H9 (cell line): ENCODE data around the gene CXCR5. TPM values are rescaled to one million over a fixed set of nuclear protein-coding genes. Genes with fewer than 3 reads are reported as not detected.

ENCODE experiments used
- DNase-seq: peaks from one replicate; pipeline ENCODE4 v3.0.0-alpha.2; 2017
- H2AFZ ChIP-seq: one replicate; pipeline ENCODE4 v1.6.1; 2013; ENCODE audit warnings: mild to moderate bottlenecking, low read length, control low read depth, moderate library complexity
- H2AK5ac ChIP-seq: 2 replicates; pipeline ENCODE4 v1.6.1; 2013; ENCODE audit warnings: low read length, control low read depth, mixed read lengths; ENCODE audit not compliant: insufficient read length
- H2BK120ac ChIP-seq: one replicate; pipeline ENCODE4 v1.6.1; 2013; ENCODE audit warnings: low read depth, mild to moderate bottlenecking, low read length, control low read depth, inconsistent platforms; ENCODE audit not compliant: poor library complexity, severe bottlenecking
- H2BK12ac ChIP-seq: 2 replicates; pipeline ENCODE4 v1.6.1; 2013; ENCODE audit warnings: low read length, control low read depth, mixed read lengths, low read depth; ENCODE audit not compliant: insufficient read length
- H2BK15ac ChIP-seq: 2 replicates; pipeline ENCODE4 v1.6.1; 2013; ENCODE audit warnings: low read depth, low read length, control low read depth
- H2BK20ac ChIP-seq: one replicate; pipeline ENCODE4 v1.6.1; 2013; ENCODE audit warnings: low read depth, mild to moderate bottlenecking, low read length, control low read depth, inconsistent platforms; ENCODE audit not compliant: poor library complexity, severe bottlenecking
- H2BK5ac ChIP-seq: 2 replicates; pipeline ENCODE4 v1.6.1; 2013; ENCODE audit warnings: low read length, control low read depth, mixed read lengths; ENCODE audit not compliant: insufficient read length
- H3K14ac ChIP-seq: 2 replicates; pipeline ENCODE4 v1.6.1; 2013; ENCODE audit warnings: low read length, control low read depth; ENCODE audit not compliant: insufficient read depth
- H3K18ac ChIP-seq: 2 replicates; pipeline ENCODE4 v1.6.1; 2013; ENCODE audit warnings: low read depth, mild to moderate bottlenecking, mixed read lengths, low read length, control low read depth; ENCODE audit not compliant: insufficient read length
- H3K23ac ChIP-seq: 2 replicates; pipeline ENCODE4 v1.6.1; 2013; ENCODE audit warnings: low read length, control low read depth, mixed read lengths, low read depth; ENCODE audit not compliant: insufficient read length
- H3K23me2 ChIP-seq: 2 replicates; pipeline ENCODE4 v1.6.1; 2013; ENCODE audit warnings: low read depth, mild to moderate bottlenecking, mixed read lengths, low read length, control low read depth; ENCODE audit not compliant: insufficient read length, poor library complexity, severe bottlenecking
- H3K27ac ChIP-seq: 2 replicates; pipeline ENCODE4 v1.5.1; 2013; ENCODE audit warnings: low read length, control low read depth, mixed read lengths, low read depth; ENCODE audit not compliant: insufficient read length
- H3K27me3 ChIP-seq: 2 replicates; pipeline ENCODE4 v1.6.1; 2013; ENCODE audit warnings: low read length, control low read depth, inconsistent platforms; ENCODE audit not compliant: insufficient read depth
- H3K4ac ChIP-seq: 2 replicates; pipeline ENCODE4 v1.6.1; 2013; ENCODE audit warnings: low read depth, mild to moderate bottlenecking, control low read depth, inconsistent platforms, low read length, moderate library complexity
- H3K4me1 ChIP-seq: 2 replicates; pipeline ENCODE4 v1.6.1; 2013; ENCODE audit warnings: low read length, control low read depth, inconsistent platforms; ENCODE audit not compliant: insufficient read depth
- H3K4me2 ChIP-seq: 2 replicates; pipeline ENCODE4 v1.6.1; 2013; ENCODE audit warnings: low read length, control low read depth, mixed read lengths; ENCODE audit not compliant: insufficient read length, insufficient read depth
- H3K56ac ChIP-seq: 2 replicates; pipeline ENCODE4 v1.6.1; 2013; ENCODE audit warnings: low read depth, mild to moderate bottlenecking, mixed read lengths, low read length, control low read depth; ENCODE audit not compliant: insufficient read length
- H3K79me1 ChIP-seq: 2 replicates; pipeline ENCODE4 v1.6.1; 2013; ENCODE audit warnings: low read depth, mild to moderate bottlenecking, moderate library complexity, low read length, control low read depth, inconsistent platforms; ENCODE audit not compliant: insufficient read depth, poor library complexity, severe bottlenecking
- H3K79me2 ChIP-seq: 2 replicates; pipeline ENCODE4 v1.6.1; 2013; ENCODE audit warnings: low read length, control low read depth, inconsistent platforms; ENCODE audit not compliant: insufficient read depth
- H3K9ac ChIP-seq: 2 replicates; pipeline ENCODE4 v1.6.1; 2013; ENCODE audit warnings: low read length, control low read depth, mixed read lengths; ENCODE audit not compliant: insufficient read length; ENCODE audit errors: extremely low read depth
- H3K9me3 ChIP-seq: one replicate; pipeline ENCODE4 v1.6.1; 2013; ENCODE audit warnings: low read depth, low read length, inconsistent platforms; ENCODE audit not compliant: control insufficient read depth
- H3T11ph ChIP-seq: one replicate; pipeline ENCODE4 v1.6.1; 2013; ENCODE audit warnings: mild to moderate bottlenecking, low read length, control low read depth, inconsistent platforms
- H4K20me1 ChIP-seq: one replicate; pipeline ENCODE4 v1.6.1; 2013; ENCODE audit not compliant: control insufficient read depth, insufficient read length, insufficient read depth
- H4K5ac ChIP-seq: 2 replicates; pipeline ENCODE4 v1.6.1; 2013; ENCODE audit warnings: low read depth, mild to moderate bottlenecking, mixed read lengths, low read length, control low read depth; ENCODE audit not compliant: insufficient read length
- H4K8ac ChIP-seq: replicated peaks from 2 replicates; pipeline ENCODE4 v1.6.1; 2013; ENCODE audit warnings: low read length, control low read depth, mixed read lengths, low read depth; ENCODE audit not compliant: insufficient read length
- H4K91ac ChIP-seq: 2 replicates; pipeline ENCODE4 v1.6.1; 2013; ENCODE audit warnings: low read depth, mild to moderate bottlenecking, moderate library complexity, mixed read lengths, low read length, control low read depth; ENCODE audit not compliant: insufficient read length
- H3K27ac Mint-ChIP-seq, 3 experiments: 2 replicates in 2 of 3; 3 replicates in 1 of 3; pipeline ENCODE4 v1.8.0; 2020 to 2021; ENCODE audit warnings: mixed read lengths in 3 of 3, mild to moderate bottlenecking in 1 of 3, moderate library complexity in 1 of 3
- H3K27me3 Mint-ChIP-seq: 2 replicates; pipeline ENCODE4 v1.8.0; 2021; ENCODE audit warnings: low read depth, mild to moderate bottlenecking, moderate library complexity, mixed read lengths
- H3K36me3 Mint-ChIP-seq, 3 experiments: 2 replicates in 2 of 3; 3 replicates in 1 of 3; pipeline ENCODE4 v1.8.0; 2020 to 2021; ENCODE audit warnings: low read depth in 3 of 3, mixed read lengths in 3 of 3; ENCODE audit not compliant: insufficient read depth in 1 of 3
- H3K4me1 Mint-ChIP-seq, 2 experiments: 2 replicates each; pipeline ENCODE4 v1.8.0; 2020; ENCODE audit warnings: mixed read lengths in 2 of 2
- H3K4me3 Mint-ChIP-seq, 2 experiments: 2 replicates in 1 of 2; 3 replicates in 1 of 2; pipeline ENCODE4 v1.8.0; 2020 to 2021; ENCODE audit warnings: mild to moderate bottlenecking in 2 of 2, mixed read lengths in 2 of 2, moderate library complexity in 1 of 2
- H3K9me3 Mint-ChIP-seq, 2 experiments: 2 replicates in 1 of 2; 3 replicates in 1 of 2; pipeline ENCODE4 v1.8.0; 2020; ENCODE audit warnings: mild to moderate bottlenecking in 2 of 2, mixed read lengths in 2 of 2, moderate library complexity in 1 of 2
- CTCF ChIP-seq: fragments of 200-600 bp; sonication (generic); conservative IDR thresholded peaks from 3 replicates; pipeline ENCODE4 v1.8.0; 2021; ENCODE audit warnings: antibody characterized with exemption, mild to moderate bottlenecking
- total RNA-seq: library from RNA; stranded (reverse); gene quantifications from 2 replicates; pipeline ENCODE4 v1.2.1, GENCODE V29; 2021

Gene CXCR5
- total RNA-seq, 1 experiment from 2014 or later: 0.07 TPM

GRCh38 chr11:118845369-118845768 lies 38.3 kb upstream of the CXCR5 start:
- H3K27ac ChIP-seq: no peak overlapping the region
- H3K23ac ChIP-seq: no peak overlapping the region
- H4K8ac ChIP-seq: no peak overlapping the region
- H3K23me2 ChIP-seq: no peaks in the 10 kb centered on the region
- no peak overlapping the region for H2AK5ac ChIP-seq
- H3K4ac ChIP-seq: no peak overlapping the region
- no peak overlapping the region for H2BK12ac ChIP-seq
- no peak overlapping the region for H2BK5ac ChIP-seq
- H2BK15ac ChIP-seq: no peak overlapping the region
- no peak overlapping the region for H2BK20ac ChIP-seq
- H3K4me2 ChIP-seq: no peak overlapping the region
- H4K91ac ChIP-seq: no peak overlapping the region
- Mint-ChIP-seq H3K4me1 (peaks cover 13 to 17% of the 10 kb centered on the region in 2 experiments), H3K4me3 (no peak overlapping the region), H3K36me3 (no peaks in the 10 kb centered on the region), H3K27me3 (no peaks in the 10 kb centered on the region), H3K27ac (peak overlapping the region; percentile 12 to 80 (median 53); a peak in 1 of 7 replicates), H3K9me3 (no peaks in the 10 kb centered on the region)
- DNase-seq: no peak
- H3T11ph ChIP-seq: no peak overlapping the region
- H3K9me3 ChIP-seq: no peaks in the 10 kb centered on the region
- H2AFZ ChIP-seq: no peak overlapping the region
- no peaks in the 10 kb centered on the region for H3K79me2 ChIP-seq
- H2BK120ac ChIP-seq: no peak overlapping the region
- no peak overlapping the region for H3K18ac ChIP-seq
- H3K4me1 ChIP-seq: peaks cover 4% of the 10 kb centered on the region; the same call in 1 of the 2 replicates
- H3K14ac ChIP-seq: no peak overlapping the region
- H4K20me1 ChIP-seq: no peaks in the 10 kb centered on the region
- no peak overlapping the region for H3K56ac ChIP-seq
- no peak for TF ChIP-seq CTCF
- H3K79me1 ChIP-seq: no peaks in the 10 kb centered on the region
- H4K5ac ChIP-seq: no peak overlapping the region
- no peaks in the 10 kb centered on the region for H3K27me3 ChIP-seq
- no peak overlapping the region for H3K9ac ChIP-seq
